Astrocyte (in vitro differentiated cells and primary cell): ENCODE measurements around the gene BRINP1. TPM values are rescaled to one million over a fixed set of nuclear protein-coding genes. Genes with fewer than 3 reads are reported as not detected.

Experiments used
- DNase-seq: peaks from one replicate; pipeline ENCODE4 v3.0.0-alpha.2; 2010; ENCODE audit warnings: low read depth
- FAIRE-seq: peaks from 2 replicates; lab custom pipeline; 2011; peaks lifted over from hg19 to GRCh38; lab: Jason Lieb, UNC
- H2AFZ ChIP-seq: 2 replicates; pipeline ENCODE4 v1.6.0; 2012; ENCODE audit warnings: low read depth, low read length, inconsistent platforms
- H3K27ac ChIP-seq: 2 replicates; pipeline ENCODE4 v1.5.1; 2011; ENCODE audit warnings: low read depth, low read length, inconsistent platforms
- H3K27me3 ChIP-seq: 2 replicates; pipeline ENCODE4 v1.6.0; 2011; ENCODE audit warnings: low read length, inconsistent platforms; ENCODE audit not compliant: insufficient read depth
- H3K36me3 ChIP-seq: 2 replicates; pipeline ENCODE4 v1.5.1; 2011; ENCODE audit warnings: low read length, inconsistent platforms; ENCODE audit not compliant: insufficient read depth
- H3K4me1 ChIP-seq: 2 replicates; pipeline ENCODE4 v1.5.1; 2011; ENCODE audit warnings: low read length, inconsistent platforms; ENCODE audit not compliant: insufficient read depth
- H3K4me2 ChIP-seq: 2 replicates; pipeline ENCODE4 v1.6.0; 2012; ENCODE audit warnings: low read length, inconsistent platforms
- H3K4me3 ChIP-seq: 2 replicates; pipeline ENCODE4 v1.5.1; 2011; ENCODE audit warnings: low read depth, mild to moderate bottlenecking, low read length, inconsistent platforms; ENCODE audit not compliant: insufficient read depth
- H3K79me2 ChIP-seq: 2 replicates; pipeline ENCODE4 v1.6.0; 2012; ENCODE audit warnings: mild to moderate bottlenecking, low read length, inconsistent platforms; ENCODE audit not compliant: insufficient read depth
- H3K9ac ChIP-seq: 2 replicates; pipeline ENCODE4 v1.6.0; 2012; ENCODE audit warnings: mild to moderate bottlenecking, low read length, inconsistent platforms
- H3K9me3 ChIP-seq: 2 replicates; pipeline ENCODE4 v1.5.1; 2012; ENCODE audit warnings: low read depth, mild to moderate bottlenecking, low read length, inconsistent platforms; ENCODE audit not compliant: insufficient read depth
- H4K20me1 ChIP-seq: 2 replicates; pipeline ENCODE4 v1.6.0; 2012; ENCODE audit warnings: low read length, inconsistent platforms; ENCODE audit not compliant: insufficient read depth
- H3K27ac Mint-ChIP-seq: one replicate; pipeline ENCODE4 v1.8.0; 2021; ENCODE audit warnings: mild to moderate bottlenecking, mixed read lengths; ENCODE audit not compliant: unreplicated experiment
- H3K27me3 Mint-ChIP-seq: one replicate; pipeline ENCODE4 v1.8.0; 2021; ENCODE audit warnings: low read depth, mixed read lengths; ENCODE audit not compliant: unreplicated experiment
- H3K36me3 Mint-ChIP-seq: one replicate; pipeline ENCODE4 v1.8.0; 2021; ENCODE audit warnings: low read depth, mixed read lengths; ENCODE audit not compliant: unreplicated experiment
- H3K4me1 Mint-ChIP-seq: one replicate; pipeline ENCODE4 v1.8.0; 2021; ENCODE audit warnings: low read depth, mixed read lengths; ENCODE audit not compliant: unreplicated experiment
- H3K4me3 Mint-ChIP-seq: one replicate; pipeline ENCODE4 v1.8.0; 2021; ENCODE audit warnings: mild to moderate bottlenecking, moderate library complexity, mixed read lengths; ENCODE audit not compliant: unreplicated experiment
- H3K9me3 Mint-ChIP-seq: one replicate; pipeline ENCODE4 v1.8.0; 2021; ENCODE audit warnings: mild to moderate bottlenecking, mixed read lengths; ENCODE audit not compliant: unreplicated experiment
- EZH2 ChIP-seq: IDR thresholded peaks from 2 replicates; pipeline ENCODE4 v1.6.1; 2012; ENCODE audit warnings: mild to moderate bottlenecking, low read length, inconsistent platforms; ENCODE audit not compliant: insufficient read depth
- total RNA-seq: library from RNA; stranded (reverse); gene quantifications from 2 replicates; pipeline ENCODE4 v1.2.1, GENCODE V29; 2021
- TF ChIP-seq, protein P1 (sequence below): IDR thresholded peaks from 2 replicates; pipeline ENCODE4 v1.5.1; 2011; ENCODE audit warnings: low read depth, mild to moderate bottlenecking, inconsistent platforms, low read length, moderate library complexity; ENCODE audit not compliant: insufficient read depth

BRINP1 gene
- total RNA-seq, 1 donor from 2014 or later: 2.2 TPM

DNA sequence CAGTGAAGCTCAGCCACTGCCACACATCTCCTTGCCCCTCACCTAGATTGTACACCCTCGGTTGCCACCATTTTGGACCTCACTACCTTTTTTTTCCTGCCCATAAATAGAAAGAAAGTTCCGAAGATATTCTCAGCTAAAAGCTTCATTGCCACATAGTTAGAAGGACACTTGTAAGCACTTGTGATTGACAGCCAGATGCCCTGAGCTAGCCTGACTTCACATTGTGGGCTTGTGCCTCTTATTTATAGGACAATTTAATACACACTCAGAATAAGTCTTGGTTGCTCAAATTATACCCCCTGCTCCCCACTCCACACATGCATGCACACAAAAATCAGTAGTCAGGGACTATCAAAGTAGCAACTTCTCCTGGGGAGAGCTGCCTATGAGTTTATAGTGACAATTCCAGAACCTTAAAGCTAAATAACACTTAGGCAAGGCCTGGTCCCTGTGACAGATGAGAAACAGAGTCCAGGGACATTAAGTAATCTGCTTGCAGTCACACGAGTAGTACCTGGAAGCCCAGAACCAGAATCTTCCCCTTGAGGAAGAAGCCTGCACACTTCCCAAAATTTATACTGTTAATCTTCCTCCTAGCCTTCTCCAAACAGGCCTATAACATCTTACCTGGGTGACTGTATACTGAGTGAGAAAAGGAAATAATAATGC, 184.8 kb downstream of the BRINP1 start:
- no peak for FAIRE-seq
- Histone ChIP-seq H3K4me3 (no peak overlapping the region), H3K27me3 (no peaks in the 10 kb centered on the region), H3K4me2 (no peak overlapping the region), H2AFZ (no peak overlapping the region), H3K27ac (no peak overlapping the region), H3K9me3 (no peaks in the 10 kb centered on the region), H3K79me2 (no peaks in the 10 kb centered on the region), H3K9ac (no peak overlapping the region), H3K36me3 (no peaks in the 10 kb centered on the region), H3K4me1 (no peaks in the 10 kb centered on the region), H4K20me1 (no peaks in the 10 kb centered on the region)
- H3K4me1 Mint-ChIP-seq: peaks cover 7% of the 10 kb centered on the region
- H3K27ac Mint-ChIP-seq: no peak overlapping the region
- no peaks in the 10 kb centered on the region for H3K27me3 Mint-ChIP-seq
- DNase-seq: no peak
- H3K4me3 Mint-ChIP-seq: no peak overlapping the region
- H3K36me3 Mint-ChIP-seq: no peaks in the 10 kb centered on the region
- no peak for TF ChIP-seq EZH2
- TF ChIP-seq, protein P1, sequence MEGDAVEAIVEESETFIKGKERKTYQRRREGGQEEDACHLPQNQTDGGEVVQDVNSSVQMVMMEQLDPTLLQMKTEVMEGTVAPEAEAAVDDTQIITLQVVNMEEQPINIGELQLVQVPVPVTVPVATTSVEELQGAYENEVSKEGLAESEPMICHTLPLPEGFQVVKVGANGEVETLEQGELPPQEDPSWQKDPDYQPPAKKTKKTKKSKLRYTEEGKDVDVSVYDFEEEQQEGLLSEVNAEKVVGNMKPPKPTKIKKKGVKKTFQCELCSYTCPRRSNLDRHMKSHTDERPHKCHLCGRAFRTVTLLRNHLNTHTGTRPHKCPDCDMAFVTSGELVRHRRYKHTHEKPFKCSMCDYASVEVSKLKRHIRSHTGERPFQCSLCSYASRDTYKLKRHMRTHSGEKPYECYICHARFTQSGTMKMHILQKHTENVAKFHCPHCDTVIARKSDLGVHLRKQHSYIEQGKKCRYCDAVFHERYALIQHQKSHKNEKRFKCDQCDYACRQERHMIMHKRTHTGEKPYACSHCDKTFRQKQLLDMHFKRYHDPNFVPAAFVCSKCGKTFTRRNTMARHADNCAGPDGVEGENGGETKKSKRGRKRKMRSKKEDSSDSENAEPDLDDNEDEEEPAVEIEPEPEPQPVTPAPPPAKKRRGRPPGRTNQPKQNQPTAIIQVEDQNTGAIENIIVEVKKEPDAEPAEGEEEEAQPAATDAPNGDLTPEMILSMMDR: no peak
- H3K9me3 Mint-ChIP-seq: no peaks in the 10 kb centered on the region

DNA sequence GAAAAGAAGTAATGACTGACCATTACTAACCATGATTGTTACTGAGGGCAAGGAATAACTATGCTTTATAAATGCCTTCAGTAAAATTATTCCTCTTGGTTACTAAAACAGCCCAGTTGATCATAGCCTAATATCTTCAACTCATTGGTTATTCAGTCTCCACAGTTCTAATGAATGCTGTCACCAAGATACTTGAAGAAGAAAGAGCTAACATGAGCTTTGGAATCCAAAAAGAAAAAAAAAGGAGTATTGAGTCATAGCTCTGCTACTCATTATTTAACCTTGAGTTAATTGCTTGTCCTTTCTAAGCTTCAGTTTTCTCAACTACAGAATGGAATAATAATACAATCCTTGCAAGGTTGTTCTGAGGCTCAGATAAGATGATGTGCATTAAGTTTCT, 187.7 kb downstream of the BRINP1 start:
- H3K27ac Mint-ChIP-seq: no peak overlapping the region
- H3K36me3 Mint-ChIP-seq: no peaks in the 10 kb centered on the region
- no peak for TF ChIP-seq EZH2
- TF ChIP-seq, protein P1: no peak
- no peak overlapping the region for H2AFZ ChIP-seq
- no peaks in the 10 kb centered on the region for H3K27me3 ChIP-seq
- no peaks in the 10 kb centered on the region for H3K9me3 ChIP-seq
- H3K9ac ChIP-seq: no peak overlapping the region
- H4K20me1 ChIP-seq: no peaks in the 10 kb centered on the region
- no peaks in the 10 kb centered on the region for H3K4me1 ChIP-seq
- peaks cover 10% of the 10 kb centered on the region for H3K4me1 Mint-ChIP-seq
- H3K9me3 Mint-ChIP-seq: no peaks in the 10 kb centered on the region
- H3K4me2 ChIP-seq: no peak overlapping the region
- no peak overlapping the region for H3K4me3 ChIP-seq
- H3K27ac ChIP-seq: no peak overlapping the region
- H3K27me3 Mint-ChIP-seq: peaks cover 5% of the 10 kb centered on the region
- peak; percentile 31 for DNase-seq
- no peak overlapping the region for H3K4me3 Mint-ChIP-seq
- no peaks in the 10 kb centered on the region for H3K36me3 ChIP-seq
- no peaks in the 10 kb centered on the region for H3K79me2 ChIP-seq
- no peak for FAIRE-seq

DNA sequence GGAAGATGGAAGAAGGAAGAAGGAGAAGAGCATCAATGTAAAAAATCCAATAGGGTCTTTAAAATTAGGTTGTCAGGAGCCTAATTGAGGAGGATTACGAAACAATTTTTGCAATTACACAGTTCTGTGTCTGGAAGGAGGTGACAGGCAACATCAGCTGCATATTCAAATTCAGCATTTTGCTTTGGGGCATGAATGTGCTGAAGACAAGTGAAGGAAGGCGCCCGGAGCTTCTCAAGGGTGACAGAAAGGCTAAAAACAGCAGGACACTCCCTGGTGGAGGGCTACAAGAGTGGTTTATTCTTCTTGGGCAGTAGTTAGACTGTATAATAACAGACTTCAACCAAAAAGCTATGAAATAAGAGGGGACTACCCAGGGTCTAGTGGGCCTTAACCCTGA, 188.3 kb downstream of the BRINP1 start:
- no peaks in the 10 kb centered on the region for H3K9me3 ChIP-seq
- no peak overlapping the region for H3K9ac ChIP-seq
- no peaks in the 10 kb centered on the region for H3K4me1 ChIP-seq
- no peak overlapping the region for H3K4me2 ChIP-seq
- Mint-ChIP-seq H3K9me3 (no peaks in the 10 kb centered on the region), H3K4me3 (no peak overlapping the region), H3K36me3 (no peaks in the 10 kb centered on the region), H3K27ac (no peak overlapping the region), H3K4me1 (peaks cover 10% of the 10 kb centered on the region), H3K27me3 (peaks cover 5% of the 10 kb centered on the region)
- H4K20me1 ChIP-seq: no peaks in the 10 kb centered on the region
- H3K27me3 ChIP-seq: no peaks in the 10 kb centered on the region
- no peak overlapping the region for H2AFZ ChIP-seq
- FAIRE-seq: no peak
- H3K27ac ChIP-seq: no peak overlapping the region
- H3K4me3 ChIP-seq: no peak overlapping the region
- no peaks in the 10 kb centered on the region for H3K36me3 ChIP-seq
- DNase-seq: no peak
- TF ChIP-seq, protein P1: no peak
- TF ChIP-seq EZH2: no peak
- H3K79me2 ChIP-seq: no peaks in the 10 kb centered on the region
